Heart left ventricle (tissue), 16 donors: ENCODE data around the gene CNN2. TPM values are rescaled to one million over a fixed set of nuclear protein-coding genes. Genes with fewer than 3 reads are reported as not detected.

ENCODE experiments used
- ATAC-seq, 4 donors: fragments of 200-7000 bp; cut with Tn5 transposase; one replicate each; pipeline ENCODE4 v1.9.1; 2020 to 2022; ENCODE audit warnings: moderate library complexity in 4 of 4, mild to moderate bottlenecking in 3 of 4, moderate number of reproducible peaks in 1 of 4
- DNase-seq, 5 donors: peaks; one replicate each; pipeline ENCODE4 v3.0.0-alpha.2; 2020
- H3K27ac ChIP-seq, 12 donors: fragments of 200-600 bp; sonication (generic) in 4 of 12; one replicate each; pipeline versions ENCODE4 v1.5.0 to v1.8.0; 2016 to 2022; ENCODE audit warnings: mild to moderate bottlenecking in 2 of 12
- H3K27me3 ChIP-seq, 9 donors: fragments of 200-600 bp; sonication (generic) in 2 of 9; one replicate each; pipeline versions ENCODE4 v1.5.1 to v1.8.0; 2016 to 2022; ENCODE audit warnings: mild to moderate bottlenecking in 3 of 9
- H3K36me3 ChIP-seq, 9 donors: fragments of 200-600 bp; sonication (generic) in 2 of 9; one replicate each; pipeline versions ENCODE4 v1.5.0 to v1.8.0; 2018 to 2022; ENCODE audit warnings: mild to moderate bottlenecking in 2 of 9
- H3K4me1 ChIP-seq, 12 donors: fragments of 200-600 bp; sonication (generic) in 4 of 12; one replicate each; pipeline versions ENCODE4 v1.5.0 to v1.8.0; 2016 to 2022; ENCODE audit warnings: mild to moderate bottlenecking in 3 of 12
- H3K4me3 ChIP-seq, 12 donors: fragments of 200-600 bp; sonication (generic) in 4 of 12; one replicate each; pipeline versions ENCODE4 v1.5.0 to v1.8.0; 2017 to 2022; ENCODE audit warnings: mild to moderate bottlenecking in 9 of 12, moderate library complexity in 4 of 12
- H3K9me3 ChIP-seq, 12 donors: fragments of 200-600 bp; sonication (generic) in 4 of 12; one replicate each; pipeline versions ENCODE4 v1.5.0 to v1.8.0; 2016 to 2022; ENCODE audit warnings: mild to moderate bottlenecking in 1 of 12
- CTCF ChIP-seq, 12 donors: fragments of 200-600 bp; sonication (generic) in 4 of 12; IDR thresholded peaks; one replicate each; pipeline versions ENCODE4 v1.5.0 to v1.8.0; 2018 to 2022; ENCODE audit warnings: antibody characterized with exemption in 12 of 12, mild to moderate bottlenecking in 5 of 12
- POLR2A ChIP-seq, 2 donors: fragments of 450-650 bp; IDR thresholded peaks; one replicate each; pipeline ENCODE4 v1.6.1; 2017; ENCODE audit warnings: antibody characterized with exemption in 2 of 2, mild to moderate bottlenecking in 2 of 2, moderate library complexity in 2 of 2
- WGBS, 4 donors: extraction: QIAGEN DNeasy Blood & Tissue Kit in 2 of 4; methylation state at CpG; one replicate each; pipeline versions ENCODE4 v1.1.5 to v1.1.7; 2013 to 2018; 5-methylcytosine and 5-hydroxymethylcytosine counted together
- intact Hi-C, 10 donors: fragments of 100-400 bp; cut with DNase I; formaldehyde crosslinking; loops; one replicate each; pipeline versions ENCODE4 v1.11.1 to v1.14.2; 2022
- polyA plus RNA-seq, 2 donors: library from polyadenylated mRNA; stranded (reverse); fragments of 200-250 nt; gene quantifications; one replicate each; pipeline ENCODE4 v1.2.3, GENCODE V29; 2013
- total RNA-seq, 9 donors: library from RNA; depleted of rRNA in 2 of 9; stranded (reverse); fragments of >200 nt in 2 of 9; fragmentation: NEBNext Ultra II Directional in 3 of 9; extraction: Animal tissue kit (Norgen Biotek cat#: 25700) in 3 of 9; gene quantifications; one replicate each; pipeline versions ENCODE4 v1.1.0 to v1.2.4, GENCODE V29; 2016 to 2023
- donor health status: ischemic (EF 13 %, LVEDD 7.1; RV severe dilation, severe dysfunction).
- donor health status: healthy with polysubstance abuse.
- donor health status: DM: no; HTN: yes; CAD: no.
- donor health status: DM: no; HTN: no; CAD: no.
- donor health status: ischemic (EF 25% LVEDD 6.9; RV normal size, moderate dysfunction).
- donor health status: ischemic (EF 25% LVEDD 5.7; RV mildly dilated, moderate dysfunction).
- donor health status: healthy.
- donor health status: DM: yes; HTN: yes; CAD: no.
- donor health status: ischemic (EF 35%, LVEDD 5.7; RV mildly dilated, moderate dysfunction).
- donor health status: nonischemic (EF 11% LVEDD 7.7; RV severe dilation, severe dysfunction).
- donor health status: DM: yes; HTN: yes; CAD: no.
- donor health status: PGD.
- donor health status: ischemic (EF 29% LVEDD 5.4; RV normal size, mild dysfunction).
- donor health status: nonischemic (EF 23%, LVEDD 6.1; RV moderate dilation, normal function).

Gene CNN2
- total and polyA plus RNA-seq, 11 donors = 26.2 to 98.5 (median 58.2) TPM

GRCh38 chr19:1088416-1089010, 62.1 kb downstream of the CNN2 start:
- DNase-seq = peak in 1 of 5 donors; percentile 49
- H3K9me3 ChIP-seq = no peaks in the 10 kb centered on the region
- peaks cover 0 to 85% (median 46%) of the 10 kb centered on the region in 9 donors for H3K36me3 ChIP-seq
- peak overlapping the region in 1 of 12 donors; percentile 1 for H3K4me3 ChIP-seq
- intact Hi-C loops = loop anchor here in 1 of 10 donors (10.0 kb wide), 1 partner anchor 54 kb away; no protein-coding TSS in a partner anchor
- no peaks in the 10 kb centered on the region for H3K27me3 ChIP-seq
- H3K4me1 ChIP-seq = peaks cover 0 to 52% (median 1%) of the 10 kb centered on the region in 12 donors
- peak overlapping the region in 9 of 12 donors; percentile 8 to 91 (median 37) for H3K27ac ChIP-seq
- peak; percentile 21 to 40 (median 36) for ATAC-seq
- TF ChIP-seq POLR2A (IDR thresholded peaks at IDR 0.05) (no peak), CTCF (IDR thresholded peaks at IDR 0.05) (no peak)
- 87 to 90% (median 88%) methylated on average over 10 to 27 of the region's 27 CpGs for WGBS, 4 donors

Other genes with a start within 250 kb of the CNN2 start
- 100 to 1,000 TPM in 1 of 9 donors, 10 to 100 TPM in 8; 47.6 to 144 (median 55.6) TPM for gene PTBP1, start 229.2 kb upstream of the CNN2 start, total RNA-seq
- 10 to 100 TPM; 39.2 to 52.2 TPM for gene PTBP1, start 229.2 kb upstream of the CNN2 start, polyA plus RNA-seq
- under 1 TPM in 3 of 9 donors, not detected in 6; 0.10 to 0.50 (median 0.14) TPM for gene PLPPR3, start 204.7 kb upstream of the CNN2 start, total RNA-seq
- not detected for gene PLPPR3, start 204.7 kb upstream of the CNN2 start, polyA plus RNA-seq
- gene AZU1, start 198.8 kb upstream of the CNN2 start, total RNA-seq = 1 to 10 TPM in 1 of 9 donors, under 1 TPM in 1, not detected in 7; 0.20 to 3.3 TPM
- under 1 TPM in 1 of 2 donors, not detected in 1; 0.11 TPM for gene AZU1, start 198.8 kb upstream of the CNN2 start, polyA plus RNA-seq
- gene PRTN3, start 185.6 kb upstream of the CNN2 start, total RNA-seq = under 1 TPM in 1 of 9 donors, not detected in 8; 0.40 TPM
- gene PRTN3, start 185.6 kb upstream of the CNN2 start, polyA plus RNA-seq = under 1 TPM in 1 of 2 donors, not detected in 1; 0.11 TPM
- gene ELANE, start 174.3 kb upstream of the CNN2 start, total RNA-seq = 1 to 10 TPM in 2 of 9 donors, under 1 TPM in 2, not detected in 5; 0.42 to 1.8 (median 1.3) TPM
- gene ELANE, start 174.3 kb upstream of the CNN2 start, polyA plus RNA-seq = 1 to 10 TPM in 1 of 2 donors, under 1 TPM in 1; 0.53 to 1.4 TPM
- gene CFD, start 166.9 kb upstream of the CNN2 start, total RNA-seq = 100 to 1,000 TPM in 4 of 9 donors, 10 to 100 TPM in 5; 24.2 to 586 (median 84.5) TPM
- gene CFD, start 166.9 kb upstream of the CNN2 start, polyA plus RNA-seq = 100 to 1,000 TPM; 123 to 262 TPM
- gene MED16, start 133.4 kb upstream of the CNN2 start, total RNA-seq = 10 to 100 TPM; 17.5 to 41.9 (median 28.5) TPM
- gene MED16, start 133.4 kb upstream of the CNN2 start, polyA plus RNA-seq = 10 to 100 TPM; 19.8 to 25.6 TPM
- gene RNU6-9, start 133.1 kb upstream of the CNN2 start, total RNA-seq = not detected
- gene RNU6-9, start 133.1 kb upstream of the CNN2 start, polyA plus RNA-seq = not detected
- gene R3HDM4, start 113.4 kb upstream of the CNN2 start, total RNA-seq = 10 to 100 TPM; 17.1 to 35.5 (median 23.8) TPM
- 10 to 100 TPM; 30.4 to 47.1 TPM for gene R3HDM4, start 113.4 kb upstream of the CNN2 start, polyA plus RNA-seq
- not detected for gene KISS1R, start 109.3 kb upstream of the CNN2 start, total RNA-seq
- gene KISS1R, start 109.3 kb upstream of the CNN2 start, polyA plus RNA-seq = not detected
- gene ARID3A, start 100.6 kb upstream of the CNN2 start, total RNA-seq = 10 to 100 TPM in 1 of 9 donors, 1 to 10 TPM in 8; 1.9 to 15.7 (median 5.8) TPM
- gene ARID3A, start 100.6 kb upstream of the CNN2 start, polyA plus RNA-seq = 1 to 10 TPM; 3.9 to 5.9 TPM
- 10 to 100 TPM; 15.6 to 36.3 (median 19.2) TPM for gene WDR18, start 42.3 kb upstream of the CNN2 start, total RNA-seq
- gene WDR18, start 42.3 kb upstream of the CNN2 start, polyA plus RNA-seq = 10 to 100 TPM; 31.9 to 34.5 TPM
- under 1 TPM in 2 of 9 donors, not detected in 7; 0.09 to 0.51 TPM for gene GRIN3B, start 26.2 kb upstream of the CNN2 start, total RNA-seq
- gene GRIN3B, start 26.2 kb upstream of the CNN2 start, polyA plus RNA-seq = under 1 TPM in 1 of 2 donors, not detected in 1; 0.01 TPM
- 100 to 1,000 TPM in 7 of 9 donors, 10 to 100 TPM in 2; 95.1 to 189 (median 112) TPM for gene TMEM259, start 5.5 kb upstream of the CNN2 start, total RNA-seq
- 100 to 1,000 TPM; 131 to 148 TPM for gene TMEM259, start 5.5 kb upstream of the CNN2 start, polyA plus RNA-seq
- gene RNU6-2, start 5.1 kb upstream of the CNN2 start, total RNA-seq = not detected
- gene RNU6-2, start 5.1 kb upstream of the CNN2 start, polyA plus RNA-seq = not detected
- gene ABCA7, start 13.5 kb downstream of the CNN2 start, total RNA-seq = 10 to 100 TPM in 4 of 9 donors, 1 to 10 TPM in 5; 5.9 to 12.4 (median 9.2) TPM
- gene ABCA7, start 13.5 kb downstream of the CNN2 start, polyA plus RNA-seq = 1 to 10 TPM; 2.9 to 8.8 TPM
- gene ARHGAP45, start 40.6 kb downstream of the CNN2 start, total RNA-seq = 10 to 100 TPM in 3 of 9 donors, 1 to 10 TPM in 6; 1.6 to 38.2 (median 5.1) TPM
- 1 to 10 TPM; 4.1 to 4.7 TPM for gene ARHGAP45, start 40.6 kb downstream of the CNN2 start, polyA plus RNA-seq
- gene POLR2E, start 68.8 kb downstream of the CNN2 start, total RNA-seq = 100 to 1,000 TPM; 116 to 220 (median 139) TPM
- gene POLR2E, start 68.8 kb downstream of the CNN2 start, polyA plus RNA-seq = 100 to 1,000 TPM; 161 to 209 TPM
- 100 to 1,000 TPM; 251 to 590 (median 289) TPM for gene GPX4, start 77.4 kb downstream of the CNN2 start, total RNA-seq
- gene GPX4, start 77.4 kb downstream of the CNN2 start, polyA plus RNA-seq = 100 to 1,000 TPM; 377 to 558 TPM
- 10 to 100 TPM in 8 of 9 donors, 1 to 10 TPM in 1; 9.9 to 78.9 (median 20.0) TPM for gene SBNO2, start 147.7 kb downstream of the CNN2 start, total RNA-seq
- 10 to 100 TPM; 10.1 to 18.7 TPM for gene SBNO2, start 147.7 kb downstream of the CNN2 start, polyA plus RNA-seq
- 10 to 100 TPM; 44.7 to 92.0 (median 50.7) TPM for gene STK11, start 179.2 kb downstream of the CNN2 start, total RNA-seq
- 10 to 100 TPM; 49.1 to 56.4 TPM for gene STK11, start 179.2 kb downstream of the CNN2 start, polyA plus RNA-seq
- 1 to 10 TPM in 6 of 9 donors, under 1 TPM in 3; 0.60 to 2.2 (median 1.8) TPM for gene CBARP, start 211.4 kb downstream of the CNN2 start, total RNA-seq
- 1 to 10 TPM; 1.0 to 1.6 TPM for gene CBARP, start 211.4 kb downstream of the CNN2 start, polyA plus RNA-seq
- gene ATP5F1D, start 215.1 kb downstream of the CNN2 start, total RNA-seq = 100 to 1,000 TPM; 201 to 584 (median 450) TPM
- 1,000 to 10,000 TPM in 1 of 2 donors, 100 to 1,000 TPM in 1; 459 to 1,034 TPM for gene ATP5F1D, start 215.1 kb downstream of the CNN2 start, polyA plus RNA-seq
- gene MIDN, start 222.0 kb downstream of the CNN2 start, total RNA-seq = 100 to 1,000 TPM in 1 of 9 donors, 10 to 100 TPM in 8; 25.8 to 115 (median 60.5) TPM
- 10 to 100 TPM; 31.5 to 33.6 TPM for gene MIDN, start 222.0 kb downstream of the CNN2 start, polyA plus RNA-seq
- 100 to 1,000 TPM; 149 to 425 (median 269) TPM for gene CIRBP, start 242.7 kb downstream of the CNN2 start, total RNA-seq
- 100 to 1,000 TPM; 217 to 282 TPM for gene CIRBP, start 242.7 kb downstream of the CNN2 start, polyA plus RNA-seq
- gene FAM174C, start 248.9 kb downstream of the CNN2 start, total RNA-seq = 10 to 100 TPM; 11.6 to 46.7 (median 18.7) TPM
- 10 to 100 TPM; 23.8 to 56.4 TPM for gene FAM174C, start 248.9 kb downstream of the CNN2 start, polyA plus RNA-seq